Smooth muscle cell (in vitro differentiated cells): ENCODE measurements around the gene HCRTR1. TPM values are rescaled to one million over a fixed set of nuclear protein-coding genes. Genes with fewer than 3 reads are reported as not detected.
A peak's percentile ranks its signal among the peaks of the same experiment; 100 is the strongest.

ENCODE experiments used
- DNase-seq: peaks from one replicate; lab custom pipeline; 2025; ENCODE audit not compliant: unreplicated experiment; lab: John Stamatoyannopoulos, UW
- H2AFZ ChIP-seq: fragments of 200-600 bp; sonication (generic); 2 replicates; pipeline ENCODE4 v1.6.0; 2016; ENCODE audit warnings: antibody characterized with exemption, low read depth, mild to moderate bottlenecking
- H3F3A ChIP-seq: fragments of 200-600 bp; sonication (generic); 2 replicates; pipeline ENCODE4 v1.6.0; 2017; ENCODE audit warnings: antibody characterized with exemption, low read depth
- H3K27ac ChIP-seq: fragments of 200-600 bp; sonication (generic); 2 replicates; pipeline ENCODE4 v1.5.1; 2016; ENCODE audit warnings: low read depth, mild to moderate bottlenecking
- H3K27me3 ChIP-seq: fragments of 200-600 bp; sonication (generic); 2 replicates; pipeline ENCODE4 v1.6.1; 2016; ENCODE audit warnings: low read depth, mild to moderate bottlenecking
- H3K36me3 ChIP-seq: fragments of 200-600 bp; sonication (generic); 2 replicates; pipeline ENCODE4 v1.5.1; 2016; ENCODE audit warnings: low read depth
- H3K4me1 ChIP-seq: fragments of 200-600 bp; sonication (generic); 2 replicates; pipeline ENCODE4 v1.5.1; 2016; ENCODE audit warnings: low read depth
- H3K4me2 ChIP-seq: fragments of 200-600 bp; sonication (generic); 2 replicates; pipeline ENCODE4 v1.6.0; 2016; ENCODE audit warnings: mild to moderate bottlenecking
- H3K4me3 ChIP-seq: fragments of 200-600 bp; sonication (generic); 2 replicates; pipeline ENCODE4 v1.5.1; 2016; ENCODE audit warnings: mild to moderate bottlenecking
- H3K79me2 ChIP-seq: fragments of 200-600 bp; sonication (generic); 2 replicates; pipeline ENCODE4 v1.6.0; 2016; ENCODE audit warnings: low read depth, mild to moderate bottlenecking
- H3K9ac ChIP-seq: fragments of 200-600 bp; sonication (generic); 2 replicates; pipeline ENCODE4 v1.6.0; 2016; ENCODE audit warnings: low read depth
- H3K9me3 ChIP-seq: fragments of 200-600 bp; sonication (generic); replicated peaks from 2 replicates; pipeline ENCODE4 v1.5.1; 2016; ENCODE audit warnings: low read depth
- H4K20me1 ChIP-seq: fragments of 200-600 bp; sonication (generic); 2 replicates; pipeline ENCODE4 v1.6.0; 2016; ENCODE audit warnings: low read depth
- CTCF ChIP-seq: fragments of 200-600 bp; sonication (generic); IDR thresholded peaks from 2 replicates; pipeline ENCODE4 v1.5.1; 2017; ENCODE audit warnings: borderline replicate concordance, mild to moderate bottlenecking, antibody characterized with exemption; ENCODE audit not compliant: insufficient read depth, poor library complexity, severe bottlenecking
- WGBS: methylation state at CpG from one replicate; pipeline ENCODE4 v1.1.7; 2016; ENCODE audit warnings: low lambda C conversion rate; 5-methylcytosine and 5-hydroxymethylcytosine counted together
- polyA plus RNA-seq: library from polyadenylated mRNA; unstranded; fragments of >200 nt; fragmentation: Nextera tagmentation; extraction: Ambion mirVana; gene quantifications from 2 replicates; pipeline ENCODE4 v1.2.1, GENCODE V29; 2016
- total RNA-seq: library from RNA; depleted of rRNA; stranded (reverse); fragments of >200 nt; gene quantifications from 2 replicates; pipeline ENCODE4 v1.2.3, GENCODE V29; 2014

The HCRTR1 gene
- total and polyA plus RNA-seq, 2 experiments from 2014 or later, result 2.0 TPM; not detected in 1

- H3K4me1 ChIP-seq, result peaks cover 8% of the 10 kb centered on the region
Measured at GRCh38 chr1:31580513-31580870, 37.0 kb upstream of the HCRTR1 start.

GRCh38 chr1:31580891-31581603 lies 36.4 kb upstream of the HCRTR1 start:
- peaks cover 2% of the 10 kb centered on the region for H3K4me1 ChIP-seq
- 82% methylated on average over 15 of the region's 15 CpGs for WGBS
- no peak overlapping the region for H3K4me3 ChIP-seq
- no peak overlapping the region for H2AFZ ChIP-seq
- no peak overlapping the region for H3K9ac ChIP-seq
- H3K79me2 ChIP-seq, result peaks cover 4% of the 10 kb centered on the region
- no peak for DNase-seq
- TF ChIP-seq CTCF, result no peak
- no peaks in the 10 kb centered on the region for H3K27me3 ChIP-seq
- no peaks in the 10 kb centered on the region for H3K36me3 ChIP-seq
- no peaks in the 10 kb centered on the region for H3F3A ChIP-seq
- no peaks in the 10 kb centered on the region for H3K9me3 ChIP-seq
- peak overlapping the region; percentile 53 for H3K27ac ChIP-seq
- H3K4me2 ChIP-seq, result peak overlapping the region; percentile 64
- no peaks in the 10 kb centered on the region for H4K20me1 ChIP-seq

More at GRCh38 chr1:31580513-31580870, 37.0 kb upstream of the HCRTR1 start:
- Histone ChIP-seq H3K4me3 (peak overlapping the region; percentile 21), H3K79me2 (peaks cover 4% of the 10 kb centered on the region), H3K9ac (no peak overlapping the region), H3K27me3 (no peaks in the 10 kb centered on the region), H2AFZ (no peak overlapping the region), H3F3A (no peaks in the 10 kb centered on the region), H3K27ac (peak overlapping the region; percentile 53), H3K36me3 (no peaks in the 10 kb centered on the region), H4K20me1 (no peaks in the 10 kb centered on the region), H3K4me2 (peak overlapping the region; percentile 64), H3K9me3 (no peaks in the 10 kb centered on the region)
- no peak for TF ChIP-seq CTCF
- WGBS, result 49% methylated on average over 5 of the region's 5 CpGs
- DNase-seq, result no peak

- Histone ChIP-seq H3K36me3 (no peaks in the 10 kb centered on the region), H3K4me3 (no peak overlapping the region), H3K27ac (no peak overlapping the region), H3K9ac (no peak overlapping the region), H3F3A (no peaks in the 10 kb centered on the region), H3K4me2 (no peak overlapping the region), H2AFZ (no peak overlapping the region), H3K9me3 (no peaks in the 10 kb centered on the region), H3K79me2 (peaks cover 4% of the 10 kb centered on the region), H3K4me1 (no peaks in the 10 kb centered on the region), H3K27me3 (no peaks in the 10 kb centered on the region), H4K20me1 (no peaks in the 10 kb centered on the region)
- 71% methylated on average over 12 of the region's 12 CpGs for WGBS
- DNase-seq, result no peak
- TF ChIP-seq CTCF, result no peak
Measured at GRCh38 chr1:31581821-31582810, 35.4 kb upstream of the HCRTR1 start.
